ENCODE measurements around the gene ADAMTSL1. TPM values are rescaled to one million over a fixed set of nuclear protein-coding genes. Genes with fewer than 3 reads are reported as not detected.

Gene ADAMTSL1
- polyA plus RNA-seq, 1 donor from 2014 or later, result 1.1 TPM

- Histone ChIP-seq H3K4me3 (ENCODE audit: low read length) (no peak overlapping the region), H3K9me2 (ENCODE audit: insufficient read depth, low read length) (no peaks in the 10 kb centered on the region), H4K20me1 (ENCODE audit: insufficient read depth) (no peaks in the 10 kb centered on the region), H3K9me3 (ENCODE audit: low read length) (no peaks in the 10 kb centered on the region), H3K4me2 (ENCODE audit: low read length) (no peak overlapping the region), H3K79me2 (replicated peaks; ENCODE audit: insufficient read depth, low read length) (no peaks in the 10 kb centered on the region), H3K27me3 (ENCODE audit: insufficient read depth, low read depth, low read length) (no peaks in the 10 kb centered on the region), H3K36me3 (ENCODE audit: insufficient read depth, low read length) (no peaks in the 10 kb centered on the region), H2AFZ (ENCODE audit: low read depth, low read length) (no peak overlapping the region), H3K27ac (ENCODE audit: low read length) (no peak overlapping the region), H3F3A (ENCODE audit: insufficient read depth, low read length, poor library complexity, severe bottlenecking) (no peaks in the 10 kb centered on the region), H3K9ac (ENCODE audit: low read length) (no peak overlapping the region)
- TF ChIP-seq TAF1 (IDR thresholded peaks at IDR 0.05; ENCODE audit: low read depth) (no peak), REST (IDR thresholded peaks at IDR 0.05; ENCODE audit: borderline replicate concordance) (no peak), POLR2AphosphoS5 (IDR thresholded peaks at IDR 0.05) (no peak), RAD21 (conservative IDR thresholded peaks at IDR 0.05) (no peak)
Observed at GRCh38 chr9:18658804-18659705, 185.1 kb downstream of the ADAMTSL1 start.

GRCh38 chr9:18660001-18660400 lies 186.0 kb downstream of the ADAMTSL1 start:
- no peaks in the 10 kb centered on the region for H3K9me3 ChIP-seq (ENCODE audit: low read length)
- H2AFZ ChIP-seq (ENCODE audit: low read depth, low read length), result no peak overlapping the region
- H3K9ac ChIP-seq (ENCODE audit: low read length), result no peak overlapping the region
- no peak for TF ChIP-seq REST (IDR thresholded peaks at IDR 0.05; ENCODE audit: borderline replicate concordance)
- TF ChIP-seq EZH2 (IDR thresholded peaks at IDR 0.05; ENCODE audit: borderline replicate concordance, insufficient read depth, low read length, poor library complexity, severe bottlenecking), result no peak
- no peak for TF ChIP-seq CTCF (IDR thresholded peaks at IDR 0.05; ENCODE audit: poor library complexity, severe bottlenecking)
- no peak for TF ChIP-seq EP300 (conservative IDR thresholded peaks at IDR 0.05; ENCODE audit: poor library complexity, severe bottlenecking)
- no peak for TF ChIP-seq POLR2AphosphoS5 (IDR thresholded peaks at IDR 0.05)
- TF ChIP-seq MXI1 (conservative IDR thresholded peaks at IDR 0.05; ENCODE audit: poor library complexity, severe bottlenecking), result no peak
- TF ChIP-seq SMC3 (conservative IDR thresholded peaks at IDR 0.05; ENCODE audit: poor library complexity), result no peak
- no peak for TF ChIP-seq TAF1 (IDR thresholded peaks at IDR 0.05; ENCODE audit: low read depth)
- no peak for TF ChIP-seq RAD21 (conservative IDR thresholded peaks at IDR 0.05)
- H3K4me3 ChIP-seq (ENCODE audit: low read length), result no peak overlapping the region
- no peaks in the 10 kb centered on the region for H3K9me2 ChIP-seq (ENCODE audit: insufficient read depth, low read length)
- H4K20me1 ChIP-seq (ENCODE audit: insufficient read depth), result no peaks in the 10 kb centered on the region
- H3K27ac ChIP-seq (ENCODE audit: low read length), result no peak overlapping the region
- no peaks in the 10 kb centered on the region for H3K79me2 ChIP-seq (replicated peaks; ENCODE audit: insufficient read depth, low read length)
- no peak overlapping the region for H3K4me2 ChIP-seq (ENCODE audit: low read length)
- no peaks in the 10 kb centered on the region for H3K27me3 ChIP-seq (ENCODE audit: insufficient read depth, low read depth, low read length)
- H3K36me3 ChIP-seq (ENCODE audit: insufficient read depth, low read length), result no peaks in the 10 kb centered on the region
- H3F3A ChIP-seq (ENCODE audit: insufficient read depth, low read length, poor library complexity, severe bottlenecking), result no peaks in the 10 kb centered on the region

Measured in neural cell (in vitro differentiated cells).